ENCODE results near the gene ZNF776.

Gene ZNF776

GRCh38 chr19:57786286-57786685 is 39.7 kb downstream of the ZNF776 start:
- 97% methylated on average over 38 of the region's 38 CpGs for WGBS
- Histone ChIP-seq H3K9me3 (ENCODE audit: control insufficient read depth, low read length) (peaks cover 23% of the 10 kb centered on the region), H3K18ac (ENCODE audit: low read depth in 1 of 2, low read length in 2 of 2) (no peak overlapping the region), H3K4me1 (ENCODE audit: control insufficient read depth, insufficient read depth, low read depth, low read length) (no peaks in the 10 kb centered on the region), H4K91ac (ENCODE audit: low read length) (no peak overlapping the region), H3K23ac (ENCODE audit: low read length in 2 of 2) (no peak overlapping the region), H3K79me1 (replicated peaks; ENCODE audit: low read length, poor library complexity, severe bottlenecking) (peaks cover 32% of the 10 kb centered on the region), H2AK5ac (ENCODE audit: low read length, severe bottlenecking) (no peak overlapping the region), H3K9ac (ENCODE audit: low read length) (no peak overlapping the region), H2BK120ac (ENCODE audit: low read depth, low read length) (no peak overlapping the region), H2BK12ac (ENCODE audit: low read length in 2 of 2) (no peak overlapping the region), H2BK5ac (ENCODE audit: low read depth, low read length, poor library complexity, severe bottlenecking) (no peak overlapping the region), H2AFZ (ENCODE audit: low read depth, low read length) (no peak overlapping the region), H3K14ac (ENCODE audit: low read length in 2 of 2) (no peak overlapping the region), H2BK15ac (ENCODE audit: low read depth, poor library complexity, severe bottlenecking) (no peak overlapping the region), H3K27ac (ENCODE audit: low read length, poor library complexity, severe bottlenecking) (no peak overlapping the region), H3K4ac (ENCODE audit: low read depth in 1 of 2, low read length in 2 of 2) (no peak overlapping the region), H3K4me3 (ENCODE audit: insufficient read depth in 1 of 2, low read depth in 1 of 2, low read length in 2 of 2) (no peak overlapping the region), H3K4me2 (ENCODE audit: low read length, poor library complexity, severe bottlenecking) (no peak overlapping the region), H4K8ac (ENCODE audit: low read length) (no peak overlapping the region), H3K27me3 (ENCODE audit: control insufficient read depth in 1 of 2, insufficient read depth in 1 of 2, low read length in 2 of 2) (no peaks in the 10 kb centered on the region), H3K36me3 (ENCODE audit: control insufficient read depth in 1 of 2, insufficient read depth in 2 of 2, low read depth in 1 of 2, low read length in 2 of 2) (peaks cover 35 to 37% of the 10 kb centered on the region in 2 experiments)
- DNase-seq = no peak

GRCh38 chr19:57786906-57787305 is 40.3 kb downstream of the ZNF776 start:
- DNase-seq = no peak
- peaks cover 37% of the 10 kb centered on the region for H3K79me1 ChIP-seq (replicated peaks; ENCODE audit: low read length, poor library complexity, severe bottlenecking)
- H3K4ac ChIP-seq (ENCODE audit: low read depth in 1 of 2, low read length in 2 of 2) = no peak overlapping the region
- H2BK15ac ChIP-seq (ENCODE audit: low read depth, poor library complexity, severe bottlenecking) = no peak overlapping the region
- H3K27me3 ChIP-seq (ENCODE audit: control insufficient read depth in 1 of 2, insufficient read depth in 1 of 2, low read length in 2 of 2) = no peaks in the 10 kb centered on the region
- no peak overlapping the region for H2BK12ac ChIP-seq (ENCODE audit: low read length in 2 of 2)
- no peak overlapping the region for H2AFZ ChIP-seq (ENCODE audit: low read depth, low read length)
- H3K9ac ChIP-seq (ENCODE audit: low read length) = no peak overlapping the region
- H3K27ac ChIP-seq (ENCODE audit: low read length, poor library complexity, severe bottlenecking) = no peak overlapping the region
- H3K36me3 ChIP-seq (ENCODE audit: control insufficient read depth in 1 of 2, insufficient read depth in 2 of 2, low read depth in 1 of 2, low read length in 2 of 2) = peaks cover 36 to 39% of the 10 kb centered on the region in 2 experiments
- H3K14ac ChIP-seq (ENCODE audit: low read length in 2 of 2) = no peak overlapping the region
- H3K4me1 ChIP-seq (ENCODE audit: control insufficient read depth, insufficient read depth, low read depth, low read length) = no peaks in the 10 kb centered on the region
- no peak overlapping the region for H3K18ac ChIP-seq (ENCODE audit: low read depth in 1 of 2, low read length in 2 of 2)
- no peak overlapping the region for H3K23ac ChIP-seq (ENCODE audit: low read length in 2 of 2)
- H2AK5ac ChIP-seq (ENCODE audit: low read length, severe bottlenecking) = no peak overlapping the region
- H2BK5ac ChIP-seq (ENCODE audit: low read depth, low read length, poor library complexity, severe bottlenecking) = no peak overlapping the region
- H3K9me3 ChIP-seq (ENCODE audit: control insufficient read depth, low read length) = peaks cover 17% of the 10 kb centered on the region
- H3K4me3 ChIP-seq (ENCODE audit: insufficient read depth in 1 of 2, low read depth in 1 of 2, low read length in 2 of 2) = no peak overlapping the region
- H4K8ac ChIP-seq (ENCODE audit: low read length) = no peak overlapping the region
- H4K91ac ChIP-seq (ENCODE audit: low read length) = no peak overlapping the region
- WGBS = 85% methylated on average over 4 of the region's 5 CpGs
- no peak overlapping the region for H2BK120ac ChIP-seq (ENCODE audit: low read depth, low read length)
- H3K4me2 ChIP-seq (ENCODE audit: low read length, poor library complexity, severe bottlenecking) = no peak overlapping the region

- no peak overlapping the region for H3K4me2 ChIP-seq (ENCODE audit: low read length, poor library complexity, severe bottlenecking)
- H2BK12ac ChIP-seq (ENCODE audit: low read length in 2 of 2) = no peak overlapping the region
- H2BK120ac ChIP-seq (ENCODE audit: low read depth, low read length) = no peak overlapping the region
- H3K36me3 ChIP-seq (ENCODE audit: control insufficient read depth in 1 of 2, insufficient read depth in 2 of 2, low read depth in 1 of 2, low read length in 2 of 2) = peaks cover 39 to 42% of the 10 kb centered on the region in 2 experiments
- no peak overlapping the region for H3K18ac ChIP-seq (ENCODE audit: low read depth in 1 of 2, low read length in 2 of 2)
- H3K27ac ChIP-seq (ENCODE audit: low read length, poor library complexity, severe bottlenecking) = no peak overlapping the region
- no peak overlapping the region for H4K91ac ChIP-seq (ENCODE audit: low read length)
- no peak for DNase-seq
- no peak overlapping the region for H3K23ac ChIP-seq (ENCODE audit: low read length in 2 of 2)
- no peak overlapping the region for H2AFZ ChIP-seq (ENCODE audit: low read depth, low read length)
- no peak overlapping the region for H2BK15ac ChIP-seq (ENCODE audit: low read depth, poor library complexity, severe bottlenecking)
- H3K9me3 ChIP-seq (ENCODE audit: control insufficient read depth, low read length) = peaks cover 16% of the 10 kb centered on the region
- no peak overlapping the region for H3K9ac ChIP-seq (ENCODE audit: low read length)
- no peak overlapping the region for H4K8ac ChIP-seq (ENCODE audit: low read length)
- H3K4me3 ChIP-seq (ENCODE audit: insufficient read depth in 1 of 2, low read depth in 1 of 2, low read length in 2 of 2) = no peak overlapping the region
- no peak overlapping the region for H2BK5ac ChIP-seq (ENCODE audit: low read depth, low read length, poor library complexity, severe bottlenecking)
- no peak overlapping the region for H3K14ac ChIP-seq (ENCODE audit: low read length in 2 of 2)
- H3K27me3 ChIP-seq (ENCODE audit: control insufficient read depth in 1 of 2, insufficient read depth in 1 of 2, low read length in 2 of 2) = no peaks in the 10 kb centered on the region
- no peak overlapping the region for H3K4ac ChIP-seq (ENCODE audit: low read depth in 1 of 2, low read length in 2 of 2)
- H3K4me1 ChIP-seq (ENCODE audit: control insufficient read depth, insufficient read depth, low read depth, low read length) = no peaks in the 10 kb centered on the region
- H2AK5ac ChIP-seq (ENCODE audit: low read length, severe bottlenecking) = no peak overlapping the region
- peaks cover 39% of the 10 kb centered on the region for H3K79me1 ChIP-seq (replicated peaks; ENCODE audit: low read length, poor library complexity, severe bottlenecking)
Measured at GRCh38 chr19:57788114-57788692, 41.6 kb downstream of the ZNF776 start.

- Histone ChIP-seq H3K27me3 (ENCODE audit: control insufficient read depth in 1 of 2, insufficient read depth in 1 of 2, low read length in 2 of 2) (no peaks in the 10 kb centered on the region), H2BK5ac (ENCODE audit: low read depth, low read length, poor library complexity, severe bottlenecking) (no peak overlapping the region), H3K79me1 (replicated peaks; ENCODE audit: low read length, poor library complexity, severe bottlenecking) (peaks cover 39% of the 10 kb centered on the region), H3K4me1 (ENCODE audit: control insufficient read depth, insufficient read depth, low read depth, low read length) (no peaks in the 10 kb centered on the region), H3K18ac (ENCODE audit: low read depth in 1 of 2, low read length in 2 of 2) (no peak overlapping the region), H3K4me2 (ENCODE audit: low read length, poor library complexity, severe bottlenecking) (no peak overlapping the region), H3K4ac (ENCODE audit: low read depth in 1 of 2, low read length in 2 of 2) (no peak overlapping the region), H3K4me3 (ENCODE audit: insufficient read depth in 1 of 2, low read depth in 1 of 2, low read length in 2 of 2) (no peak overlapping the region), H4K8ac (ENCODE audit: low read length) (no peak overlapping the region), H3K14ac (ENCODE audit: low read length in 2 of 2) (no peak overlapping the region), H2AFZ (ENCODE audit: low read depth, low read length) (no peak overlapping the region), H4K91ac (ENCODE audit: low read length) (no peak overlapping the region), H2BK12ac (ENCODE audit: low read length in 2 of 2) (no peak overlapping the region), H3K9ac (ENCODE audit: low read length) (no peak overlapping the region), H3K23ac (ENCODE audit: low read length in 2 of 2) (no peak overlapping the region), H3K27ac (ENCODE audit: low read length, poor library complexity, severe bottlenecking) (no peak overlapping the region), H2AK5ac (ENCODE audit: low read length, severe bottlenecking) (no peak overlapping the region), H2BK15ac (ENCODE audit: low read depth, poor library complexity, severe bottlenecking) (no peak overlapping the region), H3K9me3 (ENCODE audit: control insufficient read depth, low read length) (peaks cover 16% of the 10 kb centered on the region), H2BK120ac (ENCODE audit: low read depth, low read length) (no peak overlapping the region), H3K36me3 (ENCODE audit: control insufficient read depth in 1 of 2, insufficient read depth in 2 of 2, low read depth in 1 of 2, low read length in 2 of 2) (peaks cover 39 to 45% of the 10 kb centered on the region in 2 experiments)
- 100% methylated on average over 4 of the region's 4 CpGs for WGBS
- DNase-seq = no peak
Measured at GRCh38 chr19:57789288-57789687, 42.7 kb downstream of the ZNF776 start.
